Measurements from ENCODE around the gene PLB1. TPM values are rescaled to one million over a fixed set of nuclear protein-coding genes. Genes with fewer than 3 reads are reported as not detected.

PLB1 gene
- total and polyA plus RNA-seq, 2 experiments from 2014 or later: 0.06 to 0.21 TPM

DNA sequence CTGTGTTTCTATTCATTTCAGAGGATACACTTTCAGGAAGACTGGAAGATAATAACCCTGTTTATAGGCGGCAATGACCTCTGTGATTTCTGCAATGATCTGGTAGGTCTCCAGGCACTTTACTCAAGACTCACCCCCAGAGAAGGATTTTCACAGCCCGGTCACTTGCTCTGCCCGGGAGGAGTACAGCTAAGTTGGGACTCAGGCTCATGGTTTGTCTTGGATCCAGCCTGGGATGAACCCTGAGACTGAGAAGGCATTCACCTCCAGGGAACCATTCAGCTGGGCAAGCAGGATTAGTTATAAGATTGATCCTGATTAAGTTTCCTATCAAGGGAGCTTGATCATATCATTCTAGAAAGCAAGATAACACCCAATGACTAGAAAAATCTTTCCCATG lies 83.7 kb downstream of the PLB1 start (continued):
- TF ChIP-seq, protein P1, sequence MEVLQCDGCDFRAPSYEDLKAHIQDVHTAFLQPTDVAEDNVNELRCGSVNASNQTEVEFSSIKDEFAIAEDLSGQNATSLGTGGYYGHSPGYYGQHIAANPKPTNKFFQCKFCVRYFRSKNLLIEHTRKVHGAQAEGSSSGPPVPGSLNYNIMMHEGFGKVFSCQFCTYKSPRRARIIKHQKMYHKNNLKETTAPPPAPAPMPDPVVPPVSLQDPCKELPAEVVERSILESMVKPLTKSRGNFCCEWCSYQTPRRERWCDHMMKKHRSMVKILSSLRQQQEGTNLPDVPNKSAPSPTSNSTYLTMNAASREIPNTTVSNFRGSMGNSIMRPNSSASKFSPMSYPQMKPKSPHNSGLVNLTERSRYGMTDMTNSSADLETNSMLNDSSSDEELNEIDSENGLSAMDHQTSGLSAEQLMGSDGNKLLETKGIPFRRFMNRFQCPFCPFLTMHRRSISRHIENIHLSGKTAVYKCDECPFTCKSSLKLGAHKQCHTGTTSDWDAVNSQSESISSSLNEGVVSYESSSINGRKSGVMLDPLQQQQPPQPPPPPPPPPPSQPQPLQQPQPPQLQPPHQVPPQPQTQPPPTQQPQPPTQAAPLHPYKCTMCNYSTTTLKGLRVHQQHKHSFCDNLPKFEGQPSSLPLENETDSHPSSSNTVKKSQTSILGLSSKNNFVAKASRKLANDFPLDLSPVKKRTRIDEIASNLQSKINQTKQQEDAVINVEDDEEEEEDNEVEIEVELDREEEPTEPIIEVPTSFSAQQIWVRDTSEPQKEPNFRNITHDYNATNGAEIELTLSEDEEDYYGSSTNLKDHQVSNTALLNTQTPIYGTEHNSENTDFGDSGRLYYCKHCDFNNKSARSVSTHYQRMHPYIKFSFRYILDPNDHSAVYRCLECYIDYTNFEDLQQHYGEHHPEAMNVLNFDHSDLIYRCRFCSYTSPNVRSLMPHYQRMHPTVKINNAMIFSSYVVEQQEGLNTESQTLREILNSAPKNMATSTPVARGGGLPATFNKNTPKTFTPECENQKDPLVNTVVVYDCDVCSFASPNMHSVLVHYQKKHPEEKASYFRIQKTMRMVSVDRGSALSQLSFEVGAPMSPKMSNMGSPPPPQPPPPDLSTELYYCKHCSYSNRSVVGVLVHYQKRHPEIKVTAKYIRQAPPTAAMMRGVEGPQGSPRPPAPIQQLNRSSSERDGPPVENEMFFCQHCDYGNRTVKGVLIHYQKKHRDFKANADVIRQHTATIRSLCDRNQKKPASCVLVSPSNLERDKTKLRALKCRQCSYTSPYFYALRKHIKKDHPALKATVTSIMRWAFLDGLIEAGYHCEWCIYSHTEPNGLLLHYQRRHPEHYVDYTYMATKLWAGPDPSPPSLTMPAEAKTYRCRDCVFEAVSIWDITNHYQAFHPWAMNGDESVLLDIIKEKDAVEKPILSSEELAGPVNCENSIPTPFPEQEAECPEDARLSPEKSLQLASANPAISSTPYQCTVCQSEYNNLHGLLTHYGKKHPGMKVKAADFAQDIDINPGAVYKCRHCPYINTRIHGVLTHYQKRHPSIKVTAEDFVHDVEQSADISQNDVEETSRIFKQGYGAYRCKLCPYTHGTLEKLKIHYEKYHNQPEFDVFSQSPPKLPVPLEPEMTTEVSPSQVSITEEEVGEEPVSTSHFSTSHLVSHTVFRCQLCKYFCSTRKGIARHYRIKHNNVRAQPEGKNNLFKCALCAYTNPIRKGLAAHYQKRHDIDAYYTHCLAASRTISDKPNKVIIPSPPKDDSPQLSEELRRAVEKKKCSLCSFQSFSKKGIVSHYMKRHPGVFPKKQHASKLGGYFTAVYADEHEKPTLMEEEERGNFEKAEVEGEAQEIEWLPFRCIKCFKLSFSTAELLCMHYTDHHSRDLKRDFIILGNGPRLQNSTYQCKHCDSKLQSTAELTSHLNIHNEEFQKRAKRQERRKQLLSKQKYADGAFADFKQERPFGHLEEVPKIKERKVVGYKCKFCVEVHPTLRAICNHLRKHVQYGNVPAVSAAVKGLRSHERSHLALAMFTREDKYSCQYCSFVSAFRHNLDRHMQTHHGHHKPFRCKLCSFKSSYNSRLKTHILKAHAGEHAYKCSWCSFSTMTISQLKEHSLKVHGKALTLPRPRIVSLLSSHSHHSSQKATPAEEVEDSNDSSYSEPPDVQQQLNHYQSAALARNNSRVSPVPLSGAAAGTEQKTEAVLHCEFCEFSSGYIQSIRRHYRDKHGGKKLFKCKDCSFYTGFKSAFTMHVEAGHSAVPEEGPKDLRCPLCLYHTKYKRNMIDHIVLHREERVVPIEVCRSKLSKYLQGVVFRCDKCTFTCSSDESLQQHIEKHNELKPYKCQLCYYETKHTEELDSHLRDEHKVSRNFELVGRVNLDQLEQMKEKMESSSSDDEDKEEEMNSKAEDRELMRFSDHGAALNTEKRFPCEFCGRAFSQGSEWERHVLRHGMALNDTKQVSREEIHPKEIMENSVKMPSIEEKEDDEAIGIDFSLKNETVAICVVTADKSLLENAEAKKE (CRISPR knock-in tag; IDR thresholded peaks at IDR 0.05): no peak
- TF ChIP-seq CREB1 (CRISPR knock-in tag; IDR thresholded peaks at IDR 0.05; ENCODE audit: low read depth) (no peak), STAT1 (IDR thresholded peaks at IDR 0.05; ENCODE audit: unreplicated experiment) (no peak)
- TF ChIP-seq, protein P2, sequence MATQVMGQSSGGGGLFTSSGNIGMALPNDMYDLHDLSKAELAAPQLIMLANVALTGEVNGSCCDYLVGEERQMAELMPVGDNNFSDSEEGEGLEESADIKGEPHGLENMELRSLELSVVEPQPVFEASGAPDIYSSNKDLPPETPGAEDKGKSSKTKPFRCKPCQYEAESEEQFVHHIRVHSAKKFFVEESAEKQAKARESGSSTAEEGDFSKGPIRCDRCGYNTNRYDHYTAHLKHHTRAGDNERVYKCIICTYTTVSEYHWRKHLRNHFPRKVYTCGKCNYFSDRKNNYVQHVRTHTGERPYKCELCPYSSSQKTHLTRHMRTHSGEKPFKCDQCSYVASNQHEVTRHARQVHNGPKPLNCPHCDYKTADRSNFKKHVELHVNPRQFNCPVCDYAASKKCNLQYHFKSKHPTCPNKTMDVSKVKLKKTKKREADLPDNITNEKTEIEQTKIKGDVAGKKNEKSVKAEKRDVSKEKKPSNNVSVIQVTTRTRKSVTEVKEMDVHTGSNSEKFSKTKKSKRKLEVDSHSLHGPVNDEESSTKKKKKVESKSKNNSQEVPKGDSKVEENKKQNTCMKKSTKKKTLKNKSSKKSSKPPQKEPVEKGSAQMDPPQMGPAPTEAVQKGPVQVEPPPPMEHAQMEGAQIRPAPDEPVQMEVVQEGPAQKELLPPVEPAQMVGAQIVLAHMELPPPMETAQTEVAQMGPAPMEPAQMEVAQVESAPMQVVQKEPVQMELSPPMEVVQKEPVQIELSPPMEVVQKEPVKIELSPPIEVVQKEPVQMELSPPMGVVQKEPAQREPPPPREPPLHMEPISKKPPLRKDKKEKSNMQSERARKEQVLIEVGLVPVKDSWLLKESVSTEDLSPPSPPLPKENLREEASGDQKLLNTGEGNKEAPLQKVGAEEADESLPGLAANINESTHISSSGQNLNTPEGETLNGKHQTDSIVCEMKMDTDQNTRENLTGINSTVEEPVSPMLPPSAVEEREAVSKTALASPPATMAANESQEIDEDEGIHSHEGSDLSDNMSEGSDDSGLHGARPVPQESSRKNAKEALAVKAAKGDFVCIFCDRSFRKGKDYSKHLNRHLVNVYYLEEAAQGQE (IDR thresholded peaks at IDR 0.05; ENCODE audit: unreplicated experiment): no peak
- TF ChIP-seq, protein P3, sequence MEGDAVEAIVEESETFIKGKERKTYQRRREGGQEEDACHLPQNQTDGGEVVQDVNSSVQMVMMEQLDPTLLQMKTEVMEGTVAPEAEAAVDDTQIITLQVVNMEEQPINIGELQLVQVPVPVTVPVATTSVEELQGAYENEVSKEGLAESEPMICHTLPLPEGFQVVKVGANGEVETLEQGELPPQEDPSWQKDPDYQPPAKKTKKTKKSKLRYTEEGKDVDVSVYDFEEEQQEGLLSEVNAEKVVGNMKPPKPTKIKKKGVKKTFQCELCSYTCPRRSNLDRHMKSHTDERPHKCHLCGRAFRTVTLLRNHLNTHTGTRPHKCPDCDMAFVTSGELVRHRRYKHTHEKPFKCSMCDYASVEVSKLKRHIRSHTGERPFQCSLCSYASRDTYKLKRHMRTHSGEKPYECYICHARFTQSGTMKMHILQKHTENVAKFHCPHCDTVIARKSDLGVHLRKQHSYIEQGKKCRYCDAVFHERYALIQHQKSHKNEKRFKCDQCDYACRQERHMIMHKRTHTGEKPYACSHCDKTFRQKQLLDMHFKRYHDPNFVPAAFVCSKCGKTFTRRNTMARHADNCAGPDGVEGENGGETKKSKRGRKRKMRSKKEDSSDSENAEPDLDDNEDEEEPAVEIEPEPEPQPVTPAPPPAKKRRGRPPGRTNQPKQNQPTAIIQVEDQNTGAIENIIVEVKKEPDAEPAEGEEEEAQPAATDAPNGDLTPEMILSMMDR (conservative IDR thresholded peaks at IDR 0.05; ENCODE audit: low read depth in 2 of 2): no peak
